Adrenal gland (tissue), 5 donors: ENCODE measurements around the gene ARL4A.

Experiments
- CTCF ChIP-seq, 6 experiments: fragments of 450-650 bp in 4 of 6; fragments of 200-600 bp in 2 of 6; sonication (generic) in 1 of 6; IDR thresholded peaks; 1 replicate in 5 of 6; 2 replicates in 1 of 6; pipeline versions ENCODE4 v1.5.1 to v1.8.0; 2016 to 2021; ENCODE audit warnings: antibody characterized with exemption in 6 of 6, mild to moderate bottlenecking in 2 of 6, moderate library complexity in 1 of 6
- POLR2A ChIP-seq, 2 donors: fragments of 450-650 bp; IDR thresholded peaks; one replicate each; pipeline ENCODE4 v1.6.1; 2017; ENCODE audit warnings: antibody characterized with exemption in 2 of 2, mild to moderate bottlenecking in 2 of 2, moderate library complexity in 1 of 2
- donor health status: DM: no; HTN: no; CAD: no.

DNA sequence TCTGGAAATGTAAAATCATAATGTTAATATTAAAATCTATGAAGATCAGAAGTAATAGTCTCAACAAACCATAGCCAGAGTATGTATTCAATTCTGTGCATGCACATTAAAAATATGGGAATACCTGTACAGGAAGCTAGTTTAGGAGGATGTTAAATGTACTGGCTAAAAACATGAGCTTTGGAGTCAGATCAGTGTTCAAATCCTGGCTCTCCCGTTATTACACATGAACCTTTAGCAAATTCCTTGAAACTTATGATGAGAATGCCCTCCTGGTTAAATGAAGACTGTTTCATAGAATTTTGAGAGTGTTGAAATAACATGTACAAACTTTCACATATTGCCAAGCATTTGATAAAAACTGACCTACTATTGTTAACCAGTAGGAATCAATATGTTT lies 4.6 kb downstream of the ARL4A start:
- no peak for TF ChIP-seq CTCF (IDR thresholded peaks at IDR 0.05)
- no peak for TF ChIP-seq POLR2A (IDR thresholded peaks at IDR 0.05)
